Adrenal gland (tissue), 12 donors: Measurements from ENCODE around the gene AGBL5. TPM values are rescaled to one million over a fixed set of nuclear protein-coding genes. Genes with fewer than 3 reads are reported as not detected.

Experiments
- DNase-seq, 7 donors: peaks; one replicate each; pipeline ENCODE4 v3.0.0-alpha.2; 2019 to 2020
- H3K27ac ChIP-seq, 5 donors: fragments of 200-600 bp; sonication (generic) in 4 of 5; 1 replicate in 3 of 5; 2 replicates in 2 of 5; pipeline versions ENCODE4 v1.5.1 to v1.8.0; 2016 to 2020; ENCODE audit warnings: mild to moderate bottlenecking in 1 of 5
- H3K27me3 ChIP-seq: fragments of 200-600 bp; 2 replicates; pipeline ENCODE4 v1.8.0; 2021
- H3K36me3 ChIP-seq, 2 donors: fragments of 200-600 bp; replicated peaks in 1 of 2; 1 replicate in 1 of 2; 2 replicates in 1 of 2; pipeline versions ENCODE4 v1.5.1 to v1.8.0; 2018 to 2022
- H3K4me1 ChIP-seq, 2 donors: fragments of 200-600 bp; replicated peaks in 1 of 2; 1 replicate in 1 of 2; 2 replicates in 1 of 2; pipeline versions ENCODE4 v1.5.1 to v1.8.0; 2018 to 2021
- H3K4me3 ChIP-seq, 4 donors: fragments of 200-600 bp; sonication (generic) in 3 of 4; one replicate each; pipeline ENCODE4 v1.5.1; 2016 to 2018
- H3K9me3 ChIP-seq, 3 donors: fragments of 200-600 bp; sonication (generic) in 1 of 3; replicated peaks in 1 of 3; 1 replicate in 2 of 3; 2 replicates in 1 of 3; pipeline versions ENCODE4 v1.5.1 to v1.8.0; 2016 to 2021
- POLR2A ChIP-seq, 2 donors: fragments of 450-650 bp; IDR thresholded peaks; one replicate each; pipeline ENCODE4 v1.6.1; 2017; ENCODE audit warnings: antibody characterized with exemption in 2 of 2, mild to moderate bottlenecking in 2 of 2, moderate library complexity in 1 of 2
- WGBS, 4 donors: extraction: QIAGEN DNeasy Blood & Tissue Kit in 2 of 4; methylation state at CpG; one replicate each; pipeline versions ENCODE4 v1.1.5 to v1.1.7; 2013 to 2017; 5-methylcytosine and 5-hydroxymethylcytosine counted together
- intact Hi-C, 2 donors: fragments of 100-400 bp; cut with DNase I; formaldehyde crosslinking; loops; one replicate each; pipeline versions ENCODE4 v1.14.1 to v1.15.0; 2022 to 2023
- polyA plus RNA-seq, 3 donors: library from polyadenylated mRNA; stranded (reverse); fragments of 200-250 nt in 2 of 3; fragments of 350-450 nt in 1 of 3; fragmentation: Illumina TruSeq in 1 of 3; extraction: RNeasy Lipid Tissue Mini Kit (QIAGEN cat#74804) in 1 of 3; gene quantifications; one replicate each; pipeline ENCODE4 v1.2.3, GENCODE V29; 2013 to 2014
- total RNA-seq, 9 donors: library from RNA; depleted of rRNA in 4 of 9; stranded (reverse); fragments of >200 nt in 4 of 9; fragments of 120-200 nt in 1 of 9; fragmentation: NEBNext Ultra II Directional in 1 of 9; extraction: Animal tissue kit (Norgen Biotek cat#: 25700) in 1 of 9; gene quantifications; one replicate each; pipeline versions ENCODE4 v1.1.0 to v1.2.4, GENCODE V29; 2013 to 2023
- TF ChIP-seq, protein P1 (sequence below), 6 experiments: fragments of 450-650 bp in 4 of 6; fragments of 200-600 bp in 2 of 6; sonication (generic) in 1 of 6; IDR thresholded peaks; 1 replicate in 5 of 6; 2 replicates in 1 of 6; pipeline versions ENCODE4 v1.5.1 to v1.8.0; 2016 to 2021; ENCODE audit warnings: antibody characterized with exemption in 6 of 6, mild to moderate bottlenecking in 2 of 6, moderate library complexity in 1 of 6
- donor health status: healthy with polysubstance abuse.
- donor health status: Bipolar disorder and iron deficiency.
- donor health status: DM: yes; HTN: yes; CAD: no.
- donor health status: DM: no; HTN: no; CAD: no.
- donor health status: DM: no; HTN: no; CAD: no.
- donor health status: DM: yes; HTN: yes; CAD: no.

AGBL5 gene
- total and polyA plus RNA-seq, 12 donors, result 21.2 to 42.4 (median 30.6) TPM

DNA sequence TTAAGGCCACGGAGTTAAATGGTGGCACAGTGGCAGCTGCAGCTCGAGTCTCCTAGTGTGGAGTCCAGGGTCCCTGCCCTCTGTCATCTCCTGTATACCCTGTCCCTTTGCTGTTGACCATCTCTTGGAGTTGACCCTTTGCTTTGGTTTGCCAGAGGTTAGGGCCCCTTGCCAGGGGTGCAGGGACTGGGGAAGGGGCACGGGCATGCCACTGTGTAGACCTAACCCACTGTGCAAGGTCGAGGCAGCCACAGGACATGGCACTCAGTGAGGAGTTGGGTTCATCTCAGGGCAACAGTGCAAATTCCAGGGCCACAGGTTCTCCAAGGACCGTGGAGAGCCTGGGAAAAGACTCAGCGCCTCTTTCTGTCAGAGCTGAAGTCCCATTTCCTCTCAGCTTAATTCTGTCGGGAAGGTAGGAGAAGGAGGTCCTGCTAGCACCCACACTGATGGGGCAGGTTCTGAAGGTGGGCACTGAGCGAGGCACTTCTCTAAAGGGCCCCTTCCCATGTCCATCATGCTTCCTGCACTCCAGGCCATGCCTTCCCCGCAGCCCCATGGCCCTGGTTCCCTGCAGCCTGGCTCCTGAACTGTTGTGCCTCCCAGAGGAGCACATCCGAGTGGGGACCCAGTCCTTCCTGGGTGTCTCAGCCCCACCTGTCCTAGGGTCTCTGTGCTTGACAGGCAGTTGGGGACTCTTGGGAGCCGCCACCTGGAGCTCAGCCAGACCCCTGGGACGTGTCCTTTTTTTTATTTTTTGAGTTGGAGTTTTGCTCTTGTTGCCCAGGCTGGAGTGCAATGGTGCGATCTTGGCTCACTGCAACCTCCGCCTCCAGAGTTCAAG lies 37.9 kb downstream of the AGBL5 start:
- H3K27ac ChIP-seq, result no peak overlapping the region
- intact Hi-C loops, result loop anchor here (10.0 kb wide), 2 partner anchors 55 to 125 kb away; partner anchors contain the start of gene TMEM214 (in 1 of the 2)
- TF ChIP-seq POLR2A (IDR thresholded peaks at IDR 0.05), result no peak
- TF ChIP-seq, protein P1, sequence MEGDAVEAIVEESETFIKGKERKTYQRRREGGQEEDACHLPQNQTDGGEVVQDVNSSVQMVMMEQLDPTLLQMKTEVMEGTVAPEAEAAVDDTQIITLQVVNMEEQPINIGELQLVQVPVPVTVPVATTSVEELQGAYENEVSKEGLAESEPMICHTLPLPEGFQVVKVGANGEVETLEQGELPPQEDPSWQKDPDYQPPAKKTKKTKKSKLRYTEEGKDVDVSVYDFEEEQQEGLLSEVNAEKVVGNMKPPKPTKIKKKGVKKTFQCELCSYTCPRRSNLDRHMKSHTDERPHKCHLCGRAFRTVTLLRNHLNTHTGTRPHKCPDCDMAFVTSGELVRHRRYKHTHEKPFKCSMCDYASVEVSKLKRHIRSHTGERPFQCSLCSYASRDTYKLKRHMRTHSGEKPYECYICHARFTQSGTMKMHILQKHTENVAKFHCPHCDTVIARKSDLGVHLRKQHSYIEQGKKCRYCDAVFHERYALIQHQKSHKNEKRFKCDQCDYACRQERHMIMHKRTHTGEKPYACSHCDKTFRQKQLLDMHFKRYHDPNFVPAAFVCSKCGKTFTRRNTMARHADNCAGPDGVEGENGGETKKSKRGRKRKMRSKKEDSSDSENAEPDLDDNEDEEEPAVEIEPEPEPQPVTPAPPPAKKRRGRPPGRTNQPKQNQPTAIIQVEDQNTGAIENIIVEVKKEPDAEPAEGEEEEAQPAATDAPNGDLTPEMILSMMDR (IDR thresholded peaks at IDR 0.05), result no peak

DNA sequence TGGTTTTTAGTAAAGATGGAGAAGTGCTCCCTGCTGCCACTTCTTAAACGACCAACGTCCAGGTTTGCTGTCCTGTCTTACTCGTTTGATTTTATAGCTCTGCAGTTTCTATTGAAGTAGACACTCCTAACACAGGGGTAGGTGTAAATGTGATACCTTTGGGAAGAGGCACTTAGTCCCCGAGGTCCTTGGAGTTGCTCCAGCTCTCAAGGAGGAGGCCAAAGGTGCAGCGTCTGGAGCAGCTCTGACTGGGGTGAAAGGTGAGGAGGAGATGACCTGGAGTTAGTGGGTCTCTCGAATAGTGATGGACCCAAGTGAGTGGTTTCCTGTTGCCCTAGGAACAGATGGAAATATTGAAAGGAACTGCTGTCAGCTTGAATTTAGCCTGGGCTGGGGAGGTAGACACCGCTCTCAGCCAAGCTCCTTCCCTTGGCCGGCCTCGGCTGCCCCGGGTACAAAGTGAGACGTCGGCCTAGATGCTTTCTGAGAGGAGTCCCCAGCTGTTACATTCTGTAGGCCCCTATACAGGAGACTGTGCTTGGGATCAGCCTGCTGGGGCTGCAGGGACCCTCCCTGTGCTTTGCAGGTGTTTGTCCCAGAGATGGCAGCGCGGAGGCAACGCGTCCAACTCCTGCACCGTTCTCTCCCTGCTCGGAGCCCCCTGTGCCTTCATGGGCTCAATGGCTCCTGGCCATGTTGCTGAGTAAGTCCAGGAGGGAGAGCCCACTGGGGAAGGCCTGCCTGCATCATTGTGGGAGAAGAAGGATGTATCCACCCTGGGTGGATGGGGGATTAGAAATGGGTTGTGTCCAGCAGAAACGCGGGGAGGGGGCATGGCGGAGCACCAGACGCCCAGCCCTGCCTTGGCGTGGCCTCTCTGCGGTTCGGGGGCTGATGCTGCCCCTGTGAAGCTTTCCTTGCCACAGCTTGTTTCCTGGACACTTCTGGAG lies 40.6 kb downstream of the AGBL5 start:
- 75 to 84% (median 79%) methylated on average over 20 to 25 of the region's 25 CpGs for WGBS, 4 donors
- Histone ChIP-seq H3K4me3 (no peak overlapping the region), H3K4me1 (peaks cover 19 to 33% of the 10 kb centered on the region in 2 donors), H3K9me3 (no peaks in the 10 kb centered on the region), H3K27me3 (no peaks in the 10 kb centered on the region), H3K27ac (peak overlapping the region in 2 of 5 donors; percentile 15 to 28), H3K36me3 (no peaks in the 10 kb centered on the region)
- intact Hi-C loops, result loop anchor here (10.0 kb wide), 1 partner anchor 183 kb away; the partner anchor contains the start of gene DNAJC5G (in 2 of the 2)
- peak in 1 of 7 donors; percentile 24 for DNase-seq
- TF ChIP-seq, protein P1 (IDR thresholded peaks at IDR 0.05), result no peak
- no peak for TF ChIP-seq POLR2A (IDR thresholded peaks at IDR 0.05)

More for the DNA sequence above, 37.9 kb downstream of the AGBL5 start:
- no peaks in the 10 kb centered on the region for H3K27me3 ChIP-seq
- H3K9me3 ChIP-seq, result no peaks in the 10 kb centered on the region
- no peak overlapping the region for H3K4me3 ChIP-seq
- peak in 1 of 7 donors; percentile 26 for DNase-seq
- 88 to 93% (median 91%) methylated on average over 7 to 14 of the region's 14 CpGs for WGBS, 4 donors
- peaks cover 11 to 32% of the 10 kb centered on the region in 2 donors for H3K4me1 ChIP-seq
- no peaks in the 10 kb centered on the region for H3K36me3 ChIP-seq

DNA sequence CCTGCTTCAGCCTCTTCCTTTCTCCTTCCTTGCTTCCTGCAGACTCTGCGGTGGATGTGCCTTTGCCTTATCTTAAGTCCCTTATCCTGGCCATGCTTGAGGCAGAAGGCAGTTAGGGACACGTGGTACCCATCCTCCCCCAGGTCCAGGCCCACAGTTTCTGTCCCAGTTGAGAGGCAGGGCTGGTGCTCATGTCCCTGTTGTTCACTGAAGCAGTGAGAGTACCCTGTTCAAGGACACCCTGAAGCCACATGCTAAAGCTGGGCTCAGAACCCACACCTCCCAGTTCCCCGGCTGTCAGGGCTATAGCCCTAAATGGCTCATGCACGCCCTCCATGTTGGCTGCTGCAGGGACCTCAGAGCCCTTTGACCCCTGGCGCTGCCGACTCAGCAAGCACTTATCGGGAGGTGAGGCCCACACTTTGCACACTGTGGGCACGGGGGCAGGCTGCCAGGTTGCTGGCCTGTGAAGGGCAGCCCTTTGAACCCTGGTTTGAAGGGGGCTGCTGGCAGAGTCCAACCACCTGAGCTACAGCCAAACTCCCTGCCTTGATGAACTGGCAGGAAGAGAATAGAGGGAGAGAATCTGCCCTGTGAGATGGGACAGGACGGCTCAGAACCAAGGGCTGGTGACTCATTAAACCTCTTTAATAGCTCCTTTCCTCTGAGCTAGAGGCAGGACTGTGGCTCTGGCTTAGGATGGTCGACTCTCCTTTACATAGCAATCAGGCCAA lies 41.4 kb downstream of the AGBL5 start:
- Histone ChIP-seq H3K36me3 (no peaks in the 10 kb centered on the region), H3K4me1 (peaks cover 13 to 26% of the 10 kb centered on the region in 2 donors), H3K27ac (peak overlapping the region in 3 of 5 donors; percentile 15 to 74 (median 28)), H3K9me3 (no peaks in the 10 kb centered on the region), H3K27me3 (no peaks in the 10 kb centered on the region), H3K4me3 (no peak overlapping the region)
- intact Hi-C loops, result loop anchor here (10.0 kb wide), 1 partner anchor 182 kb away; the partner anchor contains the start of gene DNAJC5G (in 2 of the 2)
- 40 to 49% (median 43%) methylated on average over 4 to 10 of the region's 10 CpGs for WGBS, 4 donors
- no peak for TF ChIP-seq POLR2A (IDR thresholded peaks at IDR 0.05)
- TF ChIP-seq, protein P1 (IDR thresholded peaks at IDR 0.05), result no peak
- DNase-seq, result peak in 4 of 7 donors; percentile 36 to 53 (median 50)
